ENCODE data around the gene SPG7.

GRCh38 chr16:89549007-89549700, 41.0 kb downstream of the SPG7 start:
- TF ChIP-seq POLR2AphosphoS5 (IDR thresholded peaks at IDR 0.05; ENCODE audit: control insufficient read depth, insufficient read depth, low read depth, low read length), result no peak
- TF ChIP-seq SPI1 (IDR thresholded peaks at IDR 0.05; ENCODE audit: borderline replicate concordance, low read depth, low read length), result no peak
- no peak for TF ChIP-seq CBFB (CRISPR knock-in tag; IDR thresholded peaks at IDR 0.05)
- TF ChIP-seq CEBPB (tag; IDR thresholded peaks at IDR 0.05), result no peak
- no peak for TF ChIP-seq POLR2A (conservative IDR thresholded peaks at IDR 0.05)
- TF ChIP-seq NFE2L1 (tag; IDR thresholded peaks at IDR 0.05; ENCODE audit: borderline replicate concordance, low read depth), result no peak
- TF ChIP-seq, protein P1, sequence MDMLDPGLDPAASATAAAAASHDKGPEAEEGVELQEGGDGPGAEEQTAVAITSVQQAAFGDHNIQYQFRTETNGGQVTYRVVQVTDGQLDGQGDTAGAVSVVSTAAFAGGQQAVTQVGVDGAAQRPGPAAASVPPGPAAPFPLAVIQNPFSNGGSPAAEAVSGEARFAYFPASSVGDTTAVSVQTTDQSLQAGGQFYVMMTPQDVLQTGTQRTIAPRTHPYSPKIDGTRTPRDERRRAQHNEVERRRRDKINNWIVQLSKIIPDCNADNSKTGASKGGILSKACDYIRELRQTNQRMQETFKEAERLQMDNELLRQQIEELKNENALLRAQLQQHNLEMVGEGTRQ (CRISPR knock-in tag; IDR thresholded peaks at IDR 0.05), result no peak
- no peak for TF ChIP-seq ATF4 (CRISPR knock-in tag; IDR thresholded peaks at IDR 0.05)
- no peak for TF ChIP-seq SMC3 (conservative IDR thresholded peaks at IDR 0.05; ENCODE audit: insufficient read depth, low read depth, low read length)
